Thymus (tissue), 2 donors: ENCODE results near the gene SHCBP1L. TPM values are rescaled to one million over a fixed set of nuclear protein-coding genes. Genes with fewer than 3 reads are reported as not detected.

Experiments
- polyA plus RNA-seq: library from polyadenylated mRNA; stranded (reverse); fragments of 200-250 nt; gene quantifications from one replicate; pipeline ENCODE4 v1.2.3, GENCODE V29; 2013
- total RNA-seq: library from RNA; stranded (reverse); fragments of 120-200 nt; gene quantifications from one replicate; pipeline ENCODE4 v1.2.4, GENCODE V29; 2013
- donor health status: healthy.

The SHCBP1L gene
- total and polyA plus RNA-seq, 2 donors = not detected

Other genes with a start within 250 kb of the SHCBP1L start
- 10.9 TPM for gene NPL, start 163.4 kb downstream of the SHCBP1L start, total RNA-seq
- gene NPL, start 163.4 kb downstream of the SHCBP1L start, polyA plus RNA-seq = 30.7 TPM
- gene DHX9, start 113.8 kb downstream of the SHCBP1L start, total RNA-seq = 214 TPM
- gene DHX9, start 113.8 kb downstream of the SHCBP1L start, polyA plus RNA-seq = 108 TPM
- 20.5 TPM for gene LAMC1, start 70.3 kb upstream of the SHCBP1L start, total RNA-seq
- gene LAMC1, start 70.3 kb upstream of the SHCBP1L start, polyA plus RNA-seq = 12.6 TPM
- gene LAMC2, start 233.1 kb upstream of the SHCBP1L start, total RNA-seq = 8.2 TPM
- 10.4 TPM for gene LAMC2, start 233.1 kb upstream of the SHCBP1L start, polyA plus RNA-seq